Fibroblast of lung (primary cell): ENCODE measurements around the gene CHD6.

Experiments
- CTCF ChIP-seq, 2 donors: IDR thresholded peaks in 1 of 2; conservative IDR thresholded peaks in 1 of 2; 1 replicate in 1 of 2; 2 replicates in 1 of 2; pipeline ENCODE4 v1.5.1; 2011 to 2012; ENCODE audit warnings: low read length in 2 of 2, control low read depth in 1 of 2, inconsistent platforms in 1 of 2, low read depth in 1 of 2, mild to moderate bottlenecking in 1 of 2
- EZH2 ChIP-seq: IDR thresholded peaks from 2 replicates; pipeline ENCODE4 v1.5.1; 2012; ENCODE audit warnings: low read length, control low read depth, mild to moderate bottlenecking; ENCODE audit errors: missing control alignments

GRCh38 chr20:41406353-41406752 is 211.8 kb downstream of the CHD6 start:
- TF ChIP-seq CTCF (conservative IDR thresholded peaks at IDR 0.05 in 1 of 2, IDR thresholded peaks at IDR 0.05 in 1 of 2; ENCODE audit: low read depth in 1 of 2, low read length in 2 of 2) (no peak), EZH2 (no peak)
